ENCODE data around the gene RIPPLY3.

GRCh38 chr21:37045149-37045548 lies 38.6 kb downstream of the RIPPLY3 start:
- TF ChIP-seq CTCF (IDR thresholded peaks at IDR 0.05; ENCODE audit: borderline replicate concordance, extremely low read depth, low read length, poor library complexity, severe bottlenecking) (peak; percentile 10), EZH2 (IDR thresholded peaks at IDR 0.05; ENCODE audit: borderline replicate concordance, low read depth, low read length, severe bottlenecking) (no peak)

Measured in DND-41 (cell line).